HG02759 (cell line): ENCODE results near the gene PLEKHO2.

Source experiments
- ATAC-seq: cut with Tn5 transposase; IDR thresholded peaks from one replicate; pipeline ENCODE4 v1.9.1; 2021; ENCODE audit warnings: mild to moderate bottlenecking, moderate library complexity; ENCODE audit not compliant: unreplicated experiment

PLEKHO2 gene

DNA sequence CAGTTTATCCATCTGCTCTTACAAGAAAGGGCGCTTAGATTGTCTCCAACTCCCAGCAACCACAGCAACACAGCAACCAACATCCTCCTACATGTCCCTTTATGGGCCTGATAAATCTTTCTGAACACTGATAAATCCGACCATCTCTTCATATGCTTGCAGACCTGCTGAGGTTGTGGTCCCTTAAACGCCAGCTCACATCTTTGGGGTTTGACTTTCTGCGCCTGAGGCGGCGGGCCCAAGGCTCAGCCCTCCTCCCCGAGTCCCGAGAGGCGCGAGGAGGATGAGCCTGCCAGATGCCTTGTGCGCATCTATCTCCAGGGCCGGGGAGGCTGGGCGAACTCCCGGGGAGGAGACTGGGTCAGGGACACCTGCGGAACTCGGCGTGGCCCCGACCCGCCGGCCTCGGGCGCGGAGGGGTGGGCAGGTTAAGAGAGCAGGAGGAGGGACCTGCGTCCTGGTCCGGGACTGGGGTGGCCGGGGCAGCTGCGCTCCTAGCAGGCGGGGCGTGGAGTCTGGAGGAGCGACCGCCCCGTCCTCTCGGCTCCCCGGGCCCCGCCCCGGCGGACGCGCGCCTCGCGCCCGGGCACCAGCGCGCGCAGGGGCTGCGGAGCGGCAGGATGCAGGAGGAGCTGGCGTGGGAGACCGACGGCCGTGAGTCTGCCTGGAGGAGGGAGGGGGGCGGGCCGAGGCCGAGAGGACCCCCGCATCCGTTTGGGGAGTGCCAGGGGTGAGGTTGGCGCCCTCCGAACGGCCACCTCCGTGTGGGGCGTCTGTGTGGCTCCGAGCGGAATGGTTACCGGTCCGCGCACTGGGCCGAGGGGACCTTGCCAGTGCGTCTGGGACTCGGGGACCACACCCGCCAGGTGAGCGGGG is 69.8 kb downstream of the PLEKHO2 start, which contains the start of gene ANKDD1A:
Gene ANKDD1A (plus strand): TSS at position 592 of the 876 bp plus-strand sequence. CDS start 29 bp downstream, at position 621.
- peak; percentile 79 for ATAC-seq

DNA sequence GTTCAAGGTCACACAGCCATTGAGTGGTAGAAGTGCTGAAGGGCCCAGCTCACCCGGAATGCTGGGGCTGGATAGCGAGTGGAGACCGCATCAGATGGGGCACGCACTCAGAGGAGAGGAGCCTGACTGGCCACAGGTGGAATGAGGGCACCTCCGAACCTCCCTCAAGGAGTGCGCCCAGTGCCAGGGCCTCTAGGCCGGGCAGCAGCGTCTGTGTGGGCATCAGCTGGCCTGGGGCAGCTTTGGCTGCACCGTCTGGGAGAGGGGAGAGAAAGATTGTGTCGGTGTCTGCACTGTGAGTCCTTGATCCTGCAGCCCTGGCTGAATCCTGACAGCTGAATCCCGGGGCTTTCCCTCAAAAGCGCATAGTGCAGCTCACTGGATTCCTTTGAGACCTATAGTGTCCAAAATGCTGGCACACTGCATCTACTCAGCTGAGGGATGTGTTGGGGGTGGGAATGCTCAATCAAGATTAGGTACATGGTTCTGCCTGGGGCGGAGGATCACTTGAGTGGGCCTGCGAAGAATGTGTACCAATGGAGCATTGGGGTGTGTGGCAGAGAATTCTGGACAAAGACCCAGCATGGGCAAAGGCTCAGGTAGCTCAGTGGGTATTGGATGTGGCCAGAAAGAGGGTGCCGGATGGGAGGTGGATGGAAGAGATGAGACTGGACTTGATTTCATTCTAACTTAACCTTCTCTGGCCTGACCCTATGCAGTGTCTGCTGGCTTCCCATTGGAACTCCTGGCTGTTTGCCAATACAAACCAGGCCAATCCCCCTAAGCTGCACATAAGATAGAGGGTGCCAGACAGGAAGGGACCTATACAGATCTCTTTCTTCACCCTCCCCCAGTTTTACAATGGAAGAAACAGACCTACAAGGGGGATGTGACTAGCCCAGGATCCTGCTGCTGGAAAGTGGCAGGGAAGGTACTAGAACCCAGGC is 70.9 kb downstream of the PLEKHO2 start:
- no peak for ATAC-seq

DNA sequence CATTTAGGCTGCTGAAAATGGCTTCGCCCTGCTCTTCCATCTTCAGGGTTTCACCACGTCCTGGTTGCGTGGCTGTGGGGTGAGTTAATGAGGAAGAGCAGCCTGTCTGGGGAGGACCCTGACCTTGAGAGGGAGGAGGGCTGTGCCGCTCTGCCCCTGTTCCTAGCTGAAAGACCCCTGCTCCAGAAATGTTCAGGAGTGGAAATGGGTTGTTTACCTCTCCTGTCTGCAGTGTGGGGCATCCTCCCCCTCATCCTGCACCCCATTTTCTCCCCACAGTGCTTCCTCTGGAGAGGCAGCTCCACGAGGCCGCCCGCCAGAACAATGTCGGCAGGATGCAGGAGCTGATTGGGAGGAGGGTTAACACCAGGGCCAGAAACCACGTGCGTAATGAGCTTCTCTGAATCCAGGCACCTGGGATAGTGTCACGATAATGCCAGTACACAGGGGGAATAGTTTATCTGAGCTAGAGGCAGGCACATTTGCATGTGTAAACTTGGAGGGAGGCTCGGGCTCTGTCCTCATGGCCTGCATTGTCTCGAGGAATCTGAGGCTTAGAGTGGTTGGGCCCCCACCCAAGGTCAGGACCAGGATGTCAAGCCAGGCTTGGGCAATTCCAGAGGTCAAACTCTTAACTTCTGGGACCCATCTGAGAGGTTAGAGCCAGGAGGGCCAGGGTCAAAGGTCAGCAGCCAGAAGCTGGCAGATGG is 74.0 kb downstream of the PLEKHO2 start:
- no peak for ATAC-seq

DNA sequence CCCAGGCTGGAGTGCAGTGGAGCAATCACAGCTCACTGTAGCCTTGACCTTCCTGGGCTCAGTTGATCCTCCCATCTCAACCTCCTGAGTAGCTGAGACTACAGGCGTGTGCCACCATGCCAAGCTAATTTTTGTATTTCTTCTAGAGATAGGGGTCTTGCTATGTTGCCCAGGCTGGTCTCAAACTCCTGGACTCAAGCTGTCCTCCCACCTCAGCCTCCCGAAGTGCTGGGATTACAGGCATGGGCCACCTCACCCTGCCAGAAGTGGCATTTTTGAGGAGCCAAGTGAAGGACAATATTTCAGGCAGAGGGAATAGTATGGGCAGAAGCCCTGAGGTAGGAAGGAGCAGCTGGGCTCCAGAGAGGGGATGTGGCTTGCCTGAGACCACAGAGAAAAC is 74.7 kb downstream of the PLEKHO2 start:
- no peak for ATAC-seq

DNA sequence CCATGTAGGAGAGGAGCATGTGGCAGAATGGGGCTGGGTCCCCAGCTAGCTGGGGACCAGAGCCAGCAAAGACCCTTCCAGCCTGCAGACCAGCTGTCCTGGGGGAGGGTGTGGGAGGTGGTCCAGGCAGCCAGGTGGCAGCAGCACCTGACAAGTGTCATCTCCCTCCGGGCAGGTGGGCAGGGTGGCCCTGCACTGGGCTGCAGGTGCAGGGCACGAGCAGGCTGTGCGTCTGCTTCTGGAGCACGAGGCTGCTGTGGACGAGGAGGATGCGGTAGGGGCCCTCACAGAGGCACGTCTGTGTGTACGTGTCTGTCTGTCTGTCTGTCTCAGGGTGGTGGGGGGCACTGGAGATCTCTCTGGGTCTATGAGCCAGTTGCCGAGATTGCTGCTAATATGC is 75.5 kb downstream of the PLEKHO2 start:
- ATAC-seq: no peak
